NT2/D1 (cell line): ENCODE results near the gene ENO2.

ENCODE experiments used
- SUZ12 ChIP-seq: IDR thresholded peaks from 2 replicates; pipeline ENCODE4 v1.6.1; 2011; ENCODE audit not compliant: insufficient read length, insufficient read depth; ENCODE audit errors: extremely low read depth
- ZNF274 ChIP-seq: IDR thresholded peaks from 2 replicates; pipeline ENCODE4 v1.6.1; 2011; ENCODE audit warnings: mild to moderate bottlenecking, low read depth, low read length

GRCh38 chr12:6961695-6962284 is 47.4 kb downstream of the ENO2 start:
- TF ChIP-seq ZNF274 (no peak), SUZ12 (no peak)
